Endodermal cell (in vitro differentiated cells): ENCODE results near the gene FGF3. TPM values are rescaled to one million over a fixed set of nuclear protein-coding genes. Genes with fewer than 3 reads are reported as not detected.

Experiments used
- DNase-seq: peaks from one replicate; pipeline ENCODE4 v3.0.0-alpha.2; 2017
- H3K27ac ChIP-seq: 2 replicates; pipeline ENCODE4 v1.5.1; 2013; ENCODE audit warnings: mild to moderate bottlenecking, low read depth, low read length, moderate library complexity
- H3K27me3 ChIP-seq: 2 replicates; pipeline ENCODE4 v1.6.1; 2013; ENCODE audit warnings: mild to moderate bottlenecking, low read length, moderate library complexity; ENCODE audit not compliant: insufficient read depth, control insufficient read depth, poor library complexity, severe bottlenecking
- H3K36me3 ChIP-seq: 2 replicates; pipeline ENCODE4 v1.7.0; 2013; ENCODE audit warnings: mild to moderate bottlenecking, low read length, moderate library complexity; ENCODE audit not compliant: control insufficient read depth, insufficient read depth
- H3K4me1 ChIP-seq: one replicate; pipeline ENCODE4 v1.7.0; 2013; ENCODE audit warnings: low read length; ENCODE audit not compliant: control insufficient read depth, insufficient read depth
- H3K4me3 ChIP-seq: 2 replicates; pipeline ENCODE4 v1.5.1; 2013; ENCODE audit warnings: mild to moderate bottlenecking, low read length, moderate library complexity
- H3K9ac ChIP-seq: 2 replicates; pipeline ENCODE4 v1.6.1; 2013; ENCODE audit warnings: mild to moderate bottlenecking, low read length, moderate library complexity; ENCODE audit not compliant: poor library complexity, severe bottlenecking; ENCODE audit errors: extremely low read depth
- H3K9me3 ChIP-seq: 2 replicates; pipeline ENCODE4 v1.6.1; 2013; ENCODE audit warnings: mild to moderate bottlenecking, low read length, moderate library complexity; ENCODE audit not compliant: control insufficient read depth
- H3K27ac Mint-ChIP-seq: 2 replicates; pipeline ENCODE4 v1.8.0; 2020; ENCODE audit warnings: mixed read lengths
- H3K27me3 Mint-ChIP-seq: 2 replicates; pipeline ENCODE4 v1.8.0; 2021; ENCODE audit warnings: mild to moderate bottlenecking, mixed read lengths; ENCODE audit not compliant: insufficient read depth
- H3K36me3 Mint-ChIP-seq: 2 replicates; pipeline ENCODE4 v1.8.0; 2020; ENCODE audit warnings: low read depth, mixed read lengths
- H3K4me1 Mint-ChIP-seq: 2 replicates; pipeline ENCODE4 v1.8.0; 2020; ENCODE audit warnings: mixed read lengths
- H3K4me3 Mint-ChIP-seq: 2 replicates; pipeline ENCODE4 v1.8.0; 2020; ENCODE audit warnings: mild to moderate bottlenecking, moderate library complexity, mixed read lengths
- H3K9me3 Mint-ChIP-seq: 2 replicates; pipeline ENCODE4 v1.8.0; 2020; ENCODE audit warnings: mild to moderate bottlenecking, mixed read lengths
- CTCF ChIP-seq: fragments of 200-600 bp; sonication (generic); conservative IDR thresholded peaks from 2 replicates; pipeline ENCODE4 v1.5.0; 2021; ENCODE audit warnings: antibody characterized with exemption, mild to moderate bottlenecking
- WGBS, 2 experiments: methylation state at CpG; one replicate each; pipeline versions ENCODE4 v1.1.5 to v1.1.7; 2013; ENCODE audit warnings: missing lambda C conversion rate in 2 of 2, mixed read lengths in 1 of 2; ENCODE audit not compliant: insufficient coverage in 1 of 2, insufficient read length in 1 of 2; 5-methylcytosine and 5-hydroxymethylcytosine counted together
- total RNA-seq, 2 donors: library from RNA; stranded (reverse); fragmentation: NEBNext Ultra II Directional in 1 of 2; extraction: Animal tissue kit (Norgen Biotek cat#: 25700) in 1 of 2; gene quantifications; 2 replicates in 1 of 2; 3 replicates in 1 of 2; pipeline ENCODE4 v1.2.1, GENCODE V29; 2021

FGF3 gene
- total RNA-seq, 2 donors from 2014 or later: not detected

GRCh38 chr11:69834811-69835800 lies 15.9 kb upstream of the FGF3 start:
- no peak for TF ChIP-seq CTCF
- Histone ChIP-seq H3K9ac (no peak overlapping the region), H3K27ac (no peak overlapping the region), H3K36me3 (no peaks in the 10 kb centered on the region), H3K9me3 (no peaks in the 10 kb centered on the region), H3K4me1 (peaks cover 5% of the 10 kb centered on the region), H3K4me3 (no peak overlapping the region), H3K27me3 (no peaks in the 10 kb centered on the region)
- no peaks in the 10 kb centered on the region for H3K9me3 Mint-ChIP-seq
- no peak overlapping the region for H3K4me3 Mint-ChIP-seq
- peaks cover 11% of the 10 kb centered on the region for H3K4me1 Mint-ChIP-seq
- 63 to 73% methylated on average over 23 to 35 of the region's 35 CpGs for WGBS, 2 experiments
- peaks cover 1% of the 10 kb centered on the region for H3K27me3 Mint-ChIP-seq
- DNase-seq: peak; percentile 73
- H3K27ac Mint-ChIP-seq: no peak overlapping the region
- H3K36me3 Mint-ChIP-seq: no peaks in the 10 kb centered on the region

GRCh38 chr11:69834251-69834650 lies 15.0 kb upstream of the FGF3 start:
- no peaks in the 10 kb centered on the region for H3K9me3 Mint-ChIP-seq
- H3K27ac ChIP-seq: no peak overlapping the region
- no peak overlapping the region for H3K27ac Mint-ChIP-seq
- peaks cover 11% of the 10 kb centered on the region for H3K4me1 Mint-ChIP-seq
- WGBS, 2 experiments: 94 to 97% methylated on average over 5 to 12 of the region's 12 CpGs
- no peaks in the 10 kb centered on the region for H3K9me3 ChIP-seq
- no peak overlapping the region for H3K4me3 Mint-ChIP-seq
- no peak overlapping the region for H3K4me3 ChIP-seq
- peak; percentile 46 for DNase-seq
- no peak overlapping the region for H3K9ac ChIP-seq
- no peaks in the 10 kb centered on the region for H3K36me3 Mint-ChIP-seq
- no peaks in the 10 kb centered on the region for H3K36me3 ChIP-seq
- peaks cover 5% of the 10 kb centered on the region for H3K4me1 ChIP-seq
- H3K27me3 Mint-ChIP-seq: peaks cover 1% of the 10 kb centered on the region
- no peak for TF ChIP-seq CTCF
- H3K27me3 ChIP-seq: no peaks in the 10 kb centered on the region

- peaks cover 21% of the 10 kb centered on the region for H3K4me1 Mint-ChIP-seq
- WGBS, 2 experiments: 47 to 50% methylated on average over 11 to 21 of the region's 21 CpGs
- Histone ChIP-seq H3K36me3 (no peaks in the 10 kb centered on the region), H3K4me1 (peaks cover 10% of the 10 kb centered on the region), H3K9me3 (no peaks in the 10 kb centered on the region), H3K4me3 (no peak overlapping the region), H3K27ac (no peak overlapping the region), H3K27me3 (no peaks in the 10 kb centered on the region), H3K9ac (no peak overlapping the region)
- H3K27me3 Mint-ChIP-seq: peaks cover 1% of the 10 kb centered on the region
- no peaks in the 10 kb centered on the region for H3K36me3 Mint-ChIP-seq
- H3K9me3 Mint-ChIP-seq: no peaks in the 10 kb centered on the region
- peak; percentile 83 for DNase-seq
- no peak for TF ChIP-seq CTCF
- H3K4me3 Mint-ChIP-seq: no peak overlapping the region
- H3K27ac Mint-ChIP-seq: no peak overlapping the region
These were observed 13.6 kb upstream of the FGF3 start for GRCh38 chr11:69832561-69833413.
